Common myeloid progenitor, CD34-positive (primary cell): Measurements from ENCODE around the gene AGFG2.

Experiments
- CTCF ChIA-PET: fragments of 350-600 bp; sonication (Branson Sonifier 250); formaldehyde crosslinking; loops from one replicate; lab custom pipeline; 2021; ENCODE audit warnings: antibody characterized with exemption; lab: Charles Lee
- POLR2A ChIA-PET: fragments of 350-600 bp; sonication (Branson Sonifier 250); formaldehyde crosslinking; loops from one replicate; lab custom pipeline; 2021; ENCODE audit warnings: antibody characterized with exemption; lab: Charles Lee
- DNase-seq, 3 donors: peaks; one replicate each; pipeline versions ENCODE4 v3.0.0 to v3.0.0-alpha.2; 2013
- H3K27ac ChIP-seq, 2 experiments: 1 replicate in 1 of 2; 2 replicates in 1 of 2; pipeline ENCODE4 v1.7.0; 2013; ENCODE audit warnings: inconsistent platforms in 2 of 2, low read length in 2 of 2, mild to moderate bottlenecking in 2 of 2, low read depth in 1 of 2, moderate library complexity in 1 of 2; ENCODE audit not compliant: severe bottlenecking in 2 of 2, insufficient read depth in 1 of 2, poor library complexity in 1 of 2
- H3K27me3 ChIP-seq, 5 experiments: replicated peaks in 2 of 5; 1 replicate in 3 of 5; 2 replicates in 2 of 5; pipeline versions ENCODE4 v1.6.1 to v1.7.0; 2013; ENCODE audit warnings: low read length in 4 of 5, mild to moderate bottlenecking in 2 of 5, moderate library complexity in 2 of 5, inconsistent platforms in 1 of 5; ENCODE audit not compliant: insufficient read depth in 5 of 5, control insufficient read depth in 4 of 5
- H3K36me3 ChIP-seq, 4 experiments: 1 replicate in 2 of 4; 2 replicates in 2 of 4; pipeline versions ENCODE4 v1.6.1 to v1.7.0; 2013; ENCODE audit warnings: low read length in 3 of 4, control low read depth in 1 of 4, mild to moderate bottlenecking in 1 of 4; ENCODE audit not compliant: control insufficient read depth in 4 of 4, insufficient read depth in 4 of 4
- H3K4me1 ChIP-seq, 4 experiments: 1 replicate in 3 of 4; 2 replicates in 1 of 4; pipeline versions ENCODE4 v1.6.1 to v1.7.1; 2013; ENCODE audit warnings: low read length in 3 of 4, mild to moderate bottlenecking in 3 of 4, control low read depth in 1 of 4, inconsistent platforms in 1 of 4, moderate library complexity in 1 of 4; ENCODE audit not compliant: control insufficient read depth in 4 of 4, insufficient read depth in 4 of 4; ENCODE audit errors: control extremely low read depth in 1 of 4
- H3K4me3 ChIP-seq, 7 experiments: 1 replicate in 4 of 7; 2 replicates in 3 of 7; pipeline versions ENCODE4 v1.5.1 to v1.7.0; 2013; ENCODE audit warnings: mild to moderate bottlenecking in 7 of 7, low read length in 6 of 7, moderate library complexity in 6 of 7, inconsistent platforms in 2 of 7, low read depth in 2 of 7, control low read depth in 1 of 7; ENCODE audit not compliant: insufficient read depth in 4 of 7, control insufficient read depth in 1 of 7; ENCODE audit errors: extremely low read depth in 1 of 7
- H3K9me3 ChIP-seq, 5 experiments: 1 replicate in 4 of 5; 2 replicates in 1 of 5; pipeline versions ENCODE4 v1.6.1 to v1.7.1; 2013; ENCODE audit warnings: low read length in 4 of 5, mild to moderate bottlenecking in 2 of 5, inconsistent platforms in 1 of 5, low read depth in 1 of 5, moderate library complexity in 1 of 5; ENCODE audit not compliant: control insufficient read depth in 4 of 5, insufficient read depth in 2 of 5; ENCODE audit errors: control extremely low read depth in 1 of 5
- WGBS: methylation state at CpG from one replicate; pipeline ENCODE4 v1.1.5; 2013; ENCODE audit not compliant: insufficient coverage; 5-methylcytosine and 5-hydroxymethylcytosine counted together

Gene AGFG2

GRCh38 chr7:100599911-100600729 lies 61.1 kb downstream of the AGFG2 start:
- POLR2A ChIA-PET = no interaction called here

GRCh38 chr7:100600730-100601038 lies 61.7 kb downstream of the AGFG2 start:
- POLR2A ChIA-PET = interaction anchor here (0.5 kb wide), 1 partner anchor 46 kb away, joined by 5 read pairs; no protein-coding TSS in a partner anchor
- Histone ChIP-seq H3K27me3 (peaks cover 0 to 8% (median 2%) of the 10 kb centered on the region in 5 experiments), H3K9me3 (no peaks in the 10 kb centered on the region), H3K4me1 (peaks cover 0 to 26% (median 24%) of the 10 kb centered on the region in 4 experiments), H3K4me3 (no peak overlapping the region), H3K36me3 (no peaks in the 10 kb centered on the region), H3K27ac (no peak overlapping the region)
- CTCF ChIA-PET = no interaction called here
- DNase-seq = no peak
- 81% methylated on average over 7 of the region's 9 CpGs for WGBS

More at GRCh38 chr7:100599911-100600729, 61.1 kb downstream of the AGFG2 start:
- CTCF ChIA-PET = interaction anchor here (1.2 to 3.4 kb wide), 3 partner anchors 11 to 103 kb away, joined by 3 to 24 read pairs (median 4); no protein-coding TSS in a partner anchor
- H3K27me3 ChIP-seq = peaks cover 0 to 2% (median 1%) of the 10 kb centered on the region in 5 experiments
- peaks cover 0 to 20% (median 18%) of the 10 kb centered on the region in 4 experiments for H3K4me1 ChIP-seq
- WGBS = 87% methylated on average over 13 of the region's 18 CpGs
- DNase-seq = no peak
- H3K36me3 ChIP-seq = no peaks in the 10 kb centered on the region
- no peak overlapping the region for H3K27ac ChIP-seq
- no peaks in the 10 kb centered on the region for H3K9me3 ChIP-seq
- H3K4me3 ChIP-seq = no peak overlapping the region

DNA sequence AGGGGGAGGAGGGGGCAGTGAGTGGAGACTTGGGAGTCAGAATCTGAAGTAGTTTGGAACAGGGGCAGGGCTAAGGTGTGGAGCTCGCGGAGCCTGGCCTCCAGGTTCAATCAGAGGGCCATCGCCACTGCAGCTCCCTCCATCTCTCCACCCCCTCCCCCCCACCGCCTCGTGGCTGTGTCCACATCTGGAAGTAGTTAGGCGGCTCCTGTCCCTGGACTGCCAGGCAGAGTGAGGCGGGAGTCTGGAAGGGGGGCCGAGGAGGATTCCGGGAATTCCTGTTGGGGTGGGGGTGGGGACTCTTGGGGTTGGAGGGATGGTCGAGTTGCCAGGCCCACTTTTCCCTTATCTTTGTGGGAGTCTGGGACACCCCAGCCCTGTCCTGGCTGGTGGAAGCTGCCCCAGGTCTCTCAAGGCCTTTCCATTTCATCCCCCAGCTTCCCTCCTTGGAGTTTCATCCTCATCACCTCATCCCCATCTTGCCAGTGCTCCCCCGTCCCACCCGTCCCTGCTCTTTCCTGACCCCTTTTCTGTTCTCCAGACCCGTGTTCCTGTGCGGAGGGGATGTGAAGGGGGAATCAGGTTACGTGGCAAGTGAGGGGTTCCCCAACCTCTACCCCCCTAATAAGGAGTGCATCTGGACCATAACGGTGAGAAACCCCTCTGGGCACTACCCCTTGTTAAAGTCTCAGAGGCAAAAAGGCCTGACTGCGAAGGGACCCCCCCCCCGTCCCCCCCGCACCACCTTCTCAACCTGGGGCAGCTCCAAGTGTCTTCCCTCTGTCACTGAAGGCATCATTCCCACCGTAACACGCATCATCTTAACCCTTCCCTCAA lies 64.1 kb downstream of the AGFG2 start:
- Histone ChIP-seq H3K9me3 (no peaks in the 10 kb centered on the region), H3K4me1 (peaks cover 0 to 29% (median 28%) of the 10 kb centered on the region in 4 experiments), H3K27me3 (peaks cover 0 to 15% (median 7%) of the 10 kb centered on the region in 5 experiments), H3K27ac (no peak overlapping the region), H3K4me3 (peak overlapping the region in 2 of 7 experiments; percentile 21 to 78), H3K36me3 (no peaks in the 10 kb centered on the region)
- ChIA-PET CTCF (interaction anchor here (0.7 to 1.9 kb wide), 10 partner anchors 9 to 135 kb away, joined by 3 to 7 read pairs (median 4); partner anchors contain the start of genes FBXO24, GNB2 and MOSPD3), POLR2A (interaction anchor here (0.5 kb wide), 1 partner anchor 270 kb away, joined by 7 read pairs; no protein-coding TSS in a partner anchor)
- DNase-seq = no peak
- WGBS = 98% methylated on average over 9 of the region's 21 CpGs

DNA sequence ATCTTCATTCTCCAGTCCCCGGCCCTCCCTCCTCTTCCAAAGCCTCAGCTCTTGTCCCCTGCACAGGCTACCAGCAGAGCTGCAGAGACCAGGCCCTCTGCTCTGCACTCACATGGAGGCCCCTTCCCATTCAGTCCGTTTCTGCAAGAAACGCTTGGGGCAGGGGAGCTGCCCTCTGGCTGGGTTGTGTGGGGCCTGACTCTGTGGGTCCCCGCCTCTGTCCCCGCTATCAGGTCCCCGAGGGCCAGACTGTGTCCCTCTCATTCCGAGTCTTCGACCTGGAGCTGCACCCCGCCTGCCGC lies 64.7 kb downstream of the AGFG2 start:
- Histone ChIP-seq H3K27me3 (peaks cover 0 to 15% (median 7%) of the 10 kb centered on the region in 5 experiments), H3K4me1 (peaks cover 0 to 28% (median 24%) of the 10 kb centered on the region in 4 experiments), H3K9me3 (no peaks in the 10 kb centered on the region), H3K27ac (no peak overlapping the region), H3K36me3 (no peaks in the 10 kb centered on the region), H3K4me3 (peak overlapping the region; percentile 15 to 78 (median 36))
- WGBS = 30% methylated on average over 10 of the region's 10 CpGs
- DNase-seq = peak in 1 of 3 donors; percentile 31
- CTCF ChIA-PET = interaction anchor here (0.7 to 1.9 kb wide), 6 partner anchors 9 to 89 kb away, joined by 3 to 7 read pairs (median 4); partner anchors contain the start of genes GNB2 and MOSPD3
- POLR2A ChIA-PET = interaction anchor here (0.5 kb wide), 1 partner anchor 270 kb away, joined by 7 read pairs; no protein-coding TSS in a partner anchor

GRCh38 chr7:100604028-100604975 lies 65.3 kb downstream of the AGFG2 start:
- peaks cover 0 to 28% (median 24%) of the 10 kb centered on the region in 4 experiments for H3K4me1 ChIP-seq
- peak overlapping the region; percentile 29 to 83 (median 67) for H3K4me3 ChIP-seq
- H3K9me3 ChIP-seq = no peaks in the 10 kb centered on the region
- H3K27ac ChIP-seq = peak overlapping the region in 1 of 2 experiments; percentile 25
- peaks cover 0 to 15% (median 7%) of the 10 kb centered on the region in 5 experiments for H3K27me3 ChIP-seq
- ChIA-PET POLR2A (interaction anchor here (0.5 kb wide), 1 partner anchor 269 kb away, joined by 7 read pairs; no protein-coding TSS in a partner anchor), CTCF (interaction anchor here (0.5 to 1.9 kb wide), 9 partner anchors 9 to 369 kb away, joined by 3 to 7 read pairs (median 4); partner anchors contain the start of gene GNB2)
- WGBS = under 1% methylated on average over 41 of the region's 70 CpGs
- H3K36me3 ChIP-seq = no peaks in the 10 kb centered on the region
- peak; percentile 67 to 74 (median 70) for DNase-seq
